ENCODE results near the gene GPRC5C. TPM values are rescaled to one million over a fixed set of nuclear protein-coding genes. Genes with fewer than 3 reads are reported as not detected.

GPRC5C gene
- total and polyA plus RNA-seq, 2 of the 13 experiments (the other 11 are each of a cell fraction or from before 2014, with no cell fraction given) = 85.6 to 300 TPM

GRCh38 chr17:74410001-74410443, 21.9 kb upstream of the GPRC5C start (continued):
- no peak for TF ChIP-seq ZNF781 (CRISPR knock-in tag; IDR thresholded peaks at IDR 0.05; ENCODE audit: borderline replicate concordance, not compliant biosample characterization)
- TF ChIP-seq ZNF713 (CRISPR knock-in tag; IDR thresholded peaks at IDR 0.05) = no peak
- no peak for TF ChIP-seq SRSF1 (optimal IDR thresholded peaks at IDR 0.05; ENCODE audit: low read depth, low read length)
- no peak for TF ChIP-seq TRIM22 (IDR thresholded peaks at IDR 0.05)
- no peak for TF ChIP-seq SRF (IDR thresholded peaks at IDR 0.05; ENCODE audit: low read depth, low read length)
- no peak for TF ChIP-seq SRSF9 (IDR thresholded peaks at IDR 0.05; ENCODE audit: borderline replicate concordance, insufficient read depth, low read depth, low read length, poor library complexity, severe bottlenecking)
- TF ChIP-seq MYNN (CRISPR knock-in tag; IDR thresholded peaks at IDR 0.05; ENCODE audit: low read depth) = no peak
- TF ChIP-seq ZNF33A (CRISPR knock-in tag; IDR thresholded peaks at IDR 0.05; ENCODE audit: borderline replicate concordance) = no peak
- TF ChIP-seq ARID4A (CRISPR knock-in tag; IDR thresholded peaks at IDR 0.05; ENCODE audit: borderline replicate concordance) = no peak
- TF ChIP-seq ZNF549 (CRISPR knock-in tag; IDR thresholded peaks at IDR 0.05) = 0 out of 2 replicates have a peak, but pooled peaks have one; percentile 30
- TF ChIP-seq ZUFSP (CRISPR knock-in tag; IDR thresholded peaks at IDR 0.05; ENCODE audit: borderline replicate concordance) = no peak
- no peak for TF ChIP-seq ZGPAT (CRISPR knock-in tag; IDR thresholded peaks at IDR 0.05)
- TF ChIP-seq E2F5 (CRISPR knock-in tag; conservative IDR thresholded peaks at IDR 0.05) = no peak
- no peak for TF ChIP-seq NCOA5 (CRISPR knock-in tag; IDR thresholded peaks at IDR 0.05)
- TF ChIP-seq ZNF550 (CRISPR knock-in tag; IDR thresholded peaks at IDR 0.05; ENCODE audit: borderline replicate concordance) = no peak

Data from HepG2 (cell line).